MG63 (cell line): ENCODE results near the gene BRPF3. TPM values are rescaled to one million over a fixed set of nuclear protein-coding genes. Genes with fewer than 3 reads are reported as not detected.

Experiments used
- DNase-seq: peaks from one replicate; pipeline ENCODE4 v3.0.0-alpha.2; 2020
- H3K27me3 ChIP-seq: fragments of 250-450 bp; sonication (Bioruptor Pico); 2 replicates; pipeline ENCODE4 v1.5.1; 2020; ENCODE audit warnings: mild to moderate bottlenecking, moderate library complexity
- H3K36me3 ChIP-seq: fragments of 250-450 bp; sonication (Bioruptor Pico); 2 replicates; pipeline ENCODE4 v1.5.1; 2020; ENCODE audit warnings: mild to moderate bottlenecking, moderate library complexity
- H3K4me3 ChIP-seq: fragments of 250-450 bp; sonication (Bioruptor Pico); 2 replicates; pipeline ENCODE4 v1.5.1; 2020; ENCODE audit warnings: mild to moderate bottlenecking, moderate library complexity
- H3K9me3 ChIP-seq: fragments of 250-450 bp; sonication (Bioruptor Pico); 2 replicates; pipeline ENCODE4 v1.5.1; 2020; ENCODE audit warnings: mild to moderate bottlenecking, moderate library complexity
- total RNA-seq: library from RNA; depleted of rRNA; stranded (reverse); fragments of >200 nt; shearing (Covaris generic); gene quantifications from 2 replicates; pipeline ENCODE4 v1.2.3, GENCODE V29; 2014; ENCODE audit warnings: low replicate concordance; rRNA removed

Gene BRPF3
- total RNA-seq, result 6.9 and 11.7 TPM in 2 replicates

DNA sequence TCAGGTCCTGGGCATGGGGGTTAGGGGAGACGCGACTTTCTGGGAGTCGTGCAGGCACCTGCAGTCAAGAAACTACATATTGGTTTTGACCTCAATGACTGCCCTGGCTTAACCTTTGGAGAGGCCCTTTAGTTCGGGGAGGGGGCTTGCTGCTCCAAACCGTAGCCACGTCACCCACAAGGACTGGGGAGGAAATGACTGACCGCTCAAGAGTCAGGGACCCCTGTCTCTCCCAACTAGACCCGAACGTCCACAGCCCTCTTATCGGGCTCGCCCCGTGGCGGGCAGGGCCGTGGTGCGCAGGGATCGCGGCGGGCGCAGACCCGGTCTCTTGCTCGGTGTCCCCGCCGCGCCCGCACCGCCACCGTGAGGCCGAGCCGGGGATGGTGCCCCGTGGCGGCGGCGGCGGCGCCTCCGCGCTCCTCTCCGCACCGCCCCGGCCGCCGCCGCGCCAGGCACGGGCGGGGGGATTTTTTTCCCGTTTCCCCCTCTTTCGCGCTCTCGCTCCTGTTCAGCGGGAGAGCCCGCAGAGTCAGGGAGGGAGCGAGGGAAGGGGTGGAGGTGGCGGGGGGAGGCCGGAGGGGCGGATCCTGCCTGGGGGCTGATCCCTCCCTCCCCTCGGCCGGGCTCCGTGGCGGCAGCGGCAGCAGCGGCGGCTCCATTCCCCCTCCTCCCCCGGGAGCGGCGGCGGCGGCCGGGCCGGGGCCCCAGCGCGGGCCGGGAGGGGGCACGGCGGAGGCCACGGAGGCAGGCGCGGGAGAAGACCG lies at the start of gene BRPF3:
TSS of gene BRPF3 (plus strand) at position 632 of the 767 bp plus-strand sequence. CDS start 3,579 bp downstream, outside the sequence.
- Histone ChIP-seq H3K27me3 (no peaks in the 10 kb centered on the region), H3K36me3 (peaks cover 19% of the 10 kb centered on the region), H3K4me3 (peak within 1 kb of the TSS; percentile 60), H3K9me3 (no peaks in the 10 kb centered on the region)
- DNase-seq, result peak; percentile 79

- Histone ChIP-seq H3K36me3 (no peaks in the 10 kb centered on the region), H3K9me3 (no peaks in the 10 kb centered on the region), H3K27me3 (no peaks in the 10 kb centered on the region), H3K4me3 (no peak overlapping the region)
- DNase-seq, result no peak
These were observed 49.2 kb upstream of the BRPF3 start for GRCh38 chr6:36147294-36147693.

- no peaks in the 10 kb centered on the region for H3K27me3 ChIP-seq
- no peaks in the 10 kb centered on the region for H3K36me3 ChIP-seq
- no peak for DNase-seq
- H3K9me3 ChIP-seq, result no peaks in the 10 kb centered on the region
- no peak overlapping the region for H3K4me3 ChIP-seq
These were observed 47.1 kb upstream of the BRPF3 start for GRCh38 chr6:36149476-36149875.

DNA sequence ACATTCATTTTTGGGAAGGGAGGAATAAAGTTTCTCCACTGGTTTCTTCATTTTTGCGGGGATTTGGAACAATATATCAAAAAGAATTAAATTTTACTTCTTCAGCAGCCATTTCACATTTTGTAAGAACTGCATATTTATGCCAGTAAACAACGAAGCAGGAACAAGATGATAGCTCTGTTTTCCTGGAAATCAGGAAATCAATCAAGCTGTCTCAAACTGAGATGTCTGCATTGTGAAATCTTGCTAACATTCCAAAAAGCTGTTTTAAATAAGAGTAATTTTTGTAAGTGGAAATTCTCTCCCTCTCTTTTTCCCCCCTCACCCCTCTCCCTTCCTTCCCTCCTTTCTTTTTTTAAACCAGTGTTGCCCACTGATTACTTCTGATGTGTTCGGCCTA lies 46.3 kb upstream of the BRPF3 start:
- Histone ChIP-seq H3K4me3 (no peak overlapping the region), H3K36me3 (no peaks in the 10 kb centered on the region), H3K9me3 (peaks cover 1% of the 10 kb centered on the region; the same call in 1 of the 2 replicates), H3K27me3 (no peaks in the 10 kb centered on the region)
- DNase-seq, result no peak

DNA sequence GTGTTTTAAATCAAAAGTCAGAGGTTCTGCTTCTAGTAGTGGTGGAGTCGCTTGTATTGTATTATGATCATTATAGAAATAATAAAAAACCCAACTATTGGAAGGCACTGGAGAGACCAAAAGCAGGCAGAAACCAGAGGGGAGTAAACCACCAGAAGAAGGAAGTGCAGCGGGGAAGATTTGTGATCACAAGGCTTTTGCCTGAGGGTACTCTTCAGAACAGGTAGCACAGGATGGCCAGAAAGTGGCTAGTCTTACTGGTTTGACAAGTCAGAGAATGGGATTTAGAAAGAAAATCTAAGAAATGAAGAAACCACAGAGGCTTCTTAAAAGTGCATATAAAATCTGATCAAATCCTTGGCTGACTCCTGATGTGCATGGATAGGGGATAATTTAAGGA lies 42.3 kb upstream of the BRPF3 start:
- no peak overlapping the region for H3K4me3 ChIP-seq
- DNase-seq, result no peak
- peaks cover 9% of the 10 kb centered on the region; the same call in 1 of the 2 replicates for H3K9me3 ChIP-seq
- no peaks in the 10 kb centered on the region for H3K27me3 ChIP-seq
- no peaks in the 10 kb centered on the region for H3K36me3 ChIP-seq

DNA sequence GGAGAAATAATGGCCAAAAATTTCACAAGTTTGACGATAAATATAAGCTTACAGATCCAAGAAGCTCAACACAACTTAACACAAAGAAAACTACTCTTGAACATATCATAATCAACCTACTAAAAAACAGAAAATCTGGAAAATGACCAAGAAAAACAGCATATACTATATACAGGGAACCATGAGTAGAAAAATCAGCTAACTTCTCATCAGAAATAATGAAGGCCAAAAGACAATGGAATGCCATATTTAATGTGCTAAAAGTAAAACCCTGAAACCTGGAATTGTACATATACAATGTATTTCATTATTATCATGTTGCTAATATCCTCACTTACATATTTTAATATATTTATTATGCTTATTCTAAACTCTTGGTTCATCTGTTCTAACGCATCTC lies 40.9 kb upstream of the BRPF3 start:
- H3K4me3 ChIP-seq, result no peak overlapping the region

GRCh38 chr6:36160147-36160760 lies 36.3 kb upstream of the BRPF3 start:
- Histone ChIP-seq H3K36me3 (no peaks in the 10 kb centered on the region), H3K9me3 (peaks cover 8% of the 10 kb centered on the region; the same call in 1 of the 2 replicates), H3K27me3 (no peaks in the 10 kb centered on the region), H3K4me3 (no peak overlapping the region)
- DNase-seq, result no peak

More for the DNA sequence above, 40.9 kb upstream of the BRPF3 start:
- Histone ChIP-seq H3K36me3 (no peaks in the 10 kb centered on the region), H3K27me3 (no peaks in the 10 kb centered on the region), H3K9me3 (peaks cover 9% of the 10 kb centered on the region; the same call in 1 of the 2 replicates)
- no peak for DNase-seq

- Histone ChIP-seq H3K36me3 (no peaks in the 10 kb centered on the region), H3K27me3 (no peaks in the 10 kb centered on the region), H3K4me3 (no peak overlapping the region), H3K9me3 (no peaks in the 10 kb centered on the region)
- no peak for DNase-seq
These were observed 27.2 kb upstream of the BRPF3 start for GRCh38 chr6:36169023-36170007.

DNA sequence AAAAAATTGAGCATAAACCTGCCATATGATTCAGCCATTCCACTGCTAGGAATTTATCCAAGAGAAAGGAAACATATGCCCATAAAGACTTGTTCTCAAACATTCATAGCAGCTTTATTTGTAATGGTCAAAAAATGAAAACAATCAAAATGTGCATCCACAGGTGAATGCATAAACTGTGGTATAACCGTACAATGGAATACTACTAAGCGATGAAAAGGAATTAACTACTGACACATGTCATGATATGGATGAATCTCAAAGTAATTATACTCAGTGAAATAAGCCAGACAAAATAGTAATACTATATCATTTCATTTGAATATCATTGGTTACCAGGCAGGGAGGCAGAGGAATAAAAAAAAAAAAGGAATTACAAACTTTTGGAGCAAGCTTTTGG lies 25.8 kb upstream of the BRPF3 start:
- H3K27me3 ChIP-seq, result no peaks in the 10 kb centered on the region
- DNase-seq, result no peak
- no peaks in the 10 kb centered on the region for H3K9me3 ChIP-seq
- no peaks in the 10 kb centered on the region for H3K36me3 ChIP-seq
- no peak overlapping the region for H3K4me3 ChIP-seq

- DNase-seq, result no peak
These were observed 25.0 kb upstream of the BRPF3 start for GRCh38 chr6:36171573-36171972.

DNA sequence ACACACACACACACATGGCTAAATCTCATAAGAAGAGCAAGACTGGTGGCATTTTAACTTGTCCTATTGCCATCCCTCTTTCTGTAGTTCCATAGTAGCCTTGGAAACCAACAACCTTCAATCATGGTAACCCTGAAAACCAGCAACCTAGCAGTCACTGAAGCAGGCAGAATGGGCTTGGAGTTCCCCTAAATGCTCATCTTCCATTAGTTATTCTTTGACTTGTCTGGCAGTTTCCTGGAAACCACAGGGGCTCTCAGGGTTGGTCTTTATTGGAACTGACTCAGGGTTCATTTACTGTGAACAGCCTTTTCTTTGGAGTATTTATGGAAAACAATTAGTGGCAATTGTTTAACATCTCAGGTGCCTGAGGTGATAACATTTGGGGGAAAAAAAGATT lies 19.4 kb upstream of the BRPF3 start:
- no peak overlapping the region for H3K4me3 ChIP-seq
- no peaks in the 10 kb centered on the region; the same call in 1 of the 2 replicates for H3K9me3 ChIP-seq
- no peak for DNase-seq
- no peaks in the 10 kb centered on the region for H3K27me3 ChIP-seq
- no peaks in the 10 kb centered on the region for H3K36me3 ChIP-seq

More at GRCh38 chr6:36171573-36171972, 25.0 kb upstream of the BRPF3 start:
- Histone ChIP-seq H3K9me3 (no peaks in the 10 kb centered on the region), H3K36me3 (no peaks in the 10 kb centered on the region), H3K27me3 (no peaks in the 10 kb centered on the region), H3K4me3 (no peak overlapping the region)

GRCh38 chr6:36178544-36178943 lies 18.0 kb upstream of the BRPF3 start:
- DNase-seq, result no peak
- Histone ChIP-seq H3K27me3 (no peaks in the 10 kb centered on the region), H3K9me3 (no peaks in the 10 kb centered on the region; the same call in 1 of the 2 replicates), H3K4me3 (no peak overlapping the region), H3K36me3 (no peaks in the 10 kb centered on the region)

GRCh38 chr6:36180126-36180525 lies 16.4 kb upstream of the BRPF3 start:
- H3K9me3 ChIP-seq, result no peaks in the 10 kb centered on the region; the same call in 1 of the 2 replicates
- H3K36me3 ChIP-seq, result no peaks in the 10 kb centered on the region
- DNase-seq, result no peak
- no peak overlapping the region for H3K4me3 ChIP-seq
- no peaks in the 10 kb centered on the region for H3K27me3 ChIP-seq

DNA sequence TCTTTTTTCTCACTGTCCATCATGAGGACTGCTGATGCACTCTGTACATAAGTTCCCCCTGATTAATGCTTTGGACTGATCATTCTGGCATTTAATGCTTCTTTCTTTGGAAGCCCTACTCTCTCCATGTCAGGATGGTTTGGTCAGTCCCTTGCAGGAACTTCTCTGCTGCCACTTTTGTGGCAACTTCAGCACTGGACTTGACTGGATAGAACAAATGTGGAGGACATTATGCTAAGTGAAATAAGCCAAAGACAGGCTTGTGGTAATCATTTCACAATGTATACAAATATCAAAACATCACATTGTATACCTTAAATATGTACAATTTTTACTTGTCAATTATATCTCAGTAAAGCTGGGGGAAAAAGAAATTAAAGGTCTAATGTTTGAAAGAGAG lies 12.2 kb upstream of the BRPF3 start:
- Histone ChIP-seq H3K4me3 (no peak overlapping the region), H3K9me3 (no peaks in the 10 kb centered on the region), H3K36me3 (no peaks in the 10 kb centered on the region), H3K27me3 (no peaks in the 10 kb centered on the region)
- DNase-seq, result no peak

GRCh38 chr6:36186199-36186598 lies 10.3 kb upstream of the BRPF3 start:
- no peaks in the 10 kb centered on the region for H3K27me3 ChIP-seq
- H3K9me3 ChIP-seq, result no peaks in the 10 kb centered on the region
- DNase-seq, result no peak
- H3K4me3 ChIP-seq, result no peak overlapping the region
- H3K36me3 ChIP-seq, result no peaks in the 10 kb centered on the region

GRCh38 chr6:36187446-36187845 lies 9.1 kb upstream of the BRPF3 start:
- no peaks in the 10 kb centered on the region for H3K27me3 ChIP-seq
- no peaks in the 10 kb centered on the region for H3K9me3 ChIP-seq
- no peaks in the 10 kb centered on the region for H3K36me3 ChIP-seq
- DNase-seq, result no peak
- no peak overlapping the region for H3K4me3 ChIP-seq
